HG02943 (cell line): ENCODE data around the gene ANKHD1.
"Not testable (repeated sequence)": the region's sequence is repeated elsewhere in the genome, so short reads cannot be mapped to it uniquely, and the experiment has no call there.

Source experiments
- ATAC-seq: cut with Tn5 transposase; IDR thresholded peaks from one replicate; pipeline ENCODE4 v1.9.1; 2021; ENCODE audit warnings: mild to moderate bottlenecking, low read depth, moderate library complexity; ENCODE audit not compliant: unreplicated experiment

ANKHD1 gene

GRCh38 chr5:140575309-140575708 lies 173.7 kb downstream of the ANKHD1 start:
- no peak for ATAC-seq

DNA sequence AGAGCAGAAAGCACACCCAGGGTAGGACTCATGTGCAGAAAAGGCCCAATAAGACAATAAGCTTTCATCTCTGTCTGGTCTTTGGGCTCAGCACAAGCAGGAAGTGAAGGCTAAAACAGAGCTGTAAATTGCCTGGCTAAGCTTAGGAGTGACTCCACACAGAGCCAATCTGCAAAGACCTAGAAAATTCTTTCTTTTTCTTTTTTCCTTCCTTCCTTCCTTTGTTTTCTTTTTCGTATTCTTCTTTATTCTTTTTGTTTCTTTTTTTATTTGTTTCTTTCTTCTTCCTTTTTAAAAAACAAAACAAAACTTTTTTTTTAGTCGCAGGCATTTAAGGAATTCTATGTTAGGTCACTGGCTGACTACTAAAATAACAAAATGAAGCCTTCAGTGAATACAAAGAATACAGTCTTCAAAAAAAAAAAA lies 175.2 kb downstream of the ANKHD1 start:
- ATAC-seq: no peak

DNA sequence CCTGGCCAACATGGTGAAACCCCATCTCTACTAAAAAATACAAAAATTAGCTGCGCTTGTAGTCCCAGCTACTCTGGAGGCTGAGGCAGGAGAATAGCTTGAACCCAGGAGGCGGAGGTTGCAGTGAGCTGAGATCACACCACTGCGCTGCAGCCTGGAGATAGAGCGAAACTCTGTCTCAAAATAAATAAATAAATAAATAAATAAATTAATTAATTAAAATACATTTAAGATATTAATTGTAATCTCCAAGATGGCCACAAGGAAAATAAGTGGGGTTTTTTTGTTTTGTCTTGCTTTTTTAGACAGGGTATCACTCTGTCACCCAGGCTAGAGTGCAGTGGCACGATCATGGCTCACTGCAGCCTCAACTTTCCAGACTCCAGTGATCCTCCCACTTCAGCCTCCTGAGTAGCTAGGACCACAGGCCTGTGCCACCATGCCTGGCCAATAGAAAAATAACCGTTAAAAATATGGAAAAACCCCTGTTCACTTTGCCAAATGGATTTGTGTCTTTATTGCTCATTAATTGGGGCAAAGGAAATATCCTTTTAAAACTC lies 177.6 kb downstream of the ANKHD1 start:
- ATAC-seq: not testable (repeated sequence)

DNA sequence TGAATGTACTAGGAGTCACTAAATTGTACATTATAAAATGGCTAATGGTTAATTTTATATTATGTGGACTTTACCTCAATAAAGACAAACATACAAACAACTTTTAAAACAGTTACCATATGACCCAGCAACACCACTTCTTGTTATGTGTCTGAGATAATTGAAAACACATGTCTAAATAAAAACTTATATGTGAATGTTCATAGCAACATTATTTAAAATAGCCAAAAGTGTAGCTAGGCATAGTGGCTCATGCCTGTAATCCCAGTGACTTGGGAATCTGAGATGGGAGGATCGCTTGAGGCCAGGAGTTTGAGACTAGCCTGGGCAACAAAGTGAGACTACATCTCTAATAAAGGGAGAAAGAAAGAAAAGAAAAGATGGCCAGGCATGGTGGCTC lies 185.9 kb downstream of the ANKHD1 start:
- no peak for ATAC-seq

DNA sequence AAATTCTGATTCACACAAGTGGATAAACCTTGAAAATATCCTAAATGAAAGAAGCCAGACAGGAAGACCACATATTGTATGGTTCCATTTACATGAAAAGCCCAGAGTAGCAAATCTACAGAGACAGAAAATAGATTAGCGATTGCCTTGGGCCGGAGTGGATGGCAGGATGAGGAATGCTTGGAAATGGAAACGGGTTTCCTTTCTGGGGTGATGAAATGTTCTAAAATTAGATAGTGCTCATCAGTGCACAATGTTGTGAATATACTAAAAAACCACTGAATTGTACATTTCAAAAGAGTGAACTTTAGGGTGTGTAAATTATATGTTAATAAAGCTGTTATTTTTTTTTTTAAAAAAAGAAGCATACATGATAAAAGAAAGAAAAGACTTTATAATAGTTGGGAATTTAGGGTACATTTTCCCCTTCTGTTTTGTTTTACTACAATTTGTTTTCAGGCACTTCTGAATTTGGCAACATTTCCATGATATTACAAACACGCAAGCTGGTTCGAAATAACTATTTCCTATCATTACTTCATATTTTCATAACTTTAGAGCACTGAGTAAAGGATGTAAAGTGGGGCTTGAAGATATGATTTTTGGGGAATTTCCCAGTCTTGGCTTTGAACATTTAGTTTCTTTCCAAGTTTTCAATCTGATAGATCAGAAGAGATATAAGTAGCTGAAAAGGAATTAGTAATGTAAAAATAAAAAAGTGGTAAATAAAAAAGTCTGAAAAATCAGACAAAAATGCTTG lies 186.9 kb downstream of the ANKHD1 start:
- ATAC-seq: no peak
